ENCODE results near the gene RIMKLA. TPM values are rescaled to one million over a fixed set of nuclear protein-coding genes. Genes with fewer than 3 reads are reported as not detected.

RIMKLA gene
- total RNA-seq, 1 donor, result not detected

GRCh38 chr1:42369471-42369870 is 11.1 kb upstream of the RIMKLA start:
- no peak overlapping the region for H3K4me3 ChIP-seq (ENCODE audit: insufficient read depth, low read length)
- H3K36me3 ChIP-seq (ENCODE audit: insufficient read depth, low read length), result no peaks in the 10 kb centered on the region
- DNase-seq (ENCODE audit: insufficient read length, low spot score, missing footprints), result no peak
- H3K9me3 ChIP-seq (ENCODE audit: low read depth, low read length), result no peaks in the 10 kb centered on the region
- H3K27ac ChIP-seq (ENCODE audit: low read depth, low read length), result no peak overlapping the region
- peaks cover 7% of the 10 kb centered on the region for H3K27me3 ChIP-seq (ENCODE audit: insufficient read depth, low read length)
- H3K79me2 ChIP-seq (ENCODE audit: insufficient read depth, low read length), result no peaks in the 10 kb centered on the region
- TF ChIP-seq CTCF (IDR thresholded peaks at IDR 0.05; ENCODE audit: extremely low read depth, low read depth, low read length), result no peak
- no peaks in the 10 kb centered on the region for H3K4me1 ChIP-seq (ENCODE audit: insufficient read depth, low read length)
- no peak overlapping the region for H2AFZ ChIP-seq (ENCODE audit: low read length)
- H3K4me2 ChIP-seq (ENCODE audit: insufficient read depth, low read length), result no peak overlapping the region
- no peaks in the 10 kb centered on the region for H4K20me1 ChIP-seq (ENCODE audit: insufficient read depth, low read length)

- no peaks in the 10 kb centered on the region for H4K20me1 ChIP-seq (ENCODE audit: insufficient read depth, low read length)
- H3K4me2 ChIP-seq (ENCODE audit: insufficient read depth, low read length), result no peak overlapping the region
- H3K9me3 ChIP-seq (ENCODE audit: low read depth, low read length), result no peaks in the 10 kb centered on the region
- no peak for DNase-seq (ENCODE audit: insufficient read length, low spot score, missing footprints)
- no peak for TF ChIP-seq CTCF (IDR thresholded peaks at IDR 0.05; ENCODE audit: extremely low read depth, low read depth, low read length)
- H3K4me1 ChIP-seq (ENCODE audit: insufficient read depth, low read length), result no peaks in the 10 kb centered on the region
- no peak overlapping the region for H3K4me3 ChIP-seq (ENCODE audit: insufficient read depth, low read length)
- no peak overlapping the region for H3K27ac ChIP-seq (ENCODE audit: low read depth, low read length)
- no peaks in the 10 kb centered on the region for H3K36me3 ChIP-seq (ENCODE audit: insufficient read depth, low read length)
- H2AFZ ChIP-seq (ENCODE audit: low read length), result no peak overlapping the region
- H3K27me3 ChIP-seq (ENCODE audit: insufficient read depth, low read length), result peaks cover 7% of the 10 kb centered on the region
- no peaks in the 10 kb centered on the region for H3K79me2 ChIP-seq (ENCODE audit: insufficient read depth, low read length)
These were observed 9.6 kb upstream of the RIMKLA start for GRCh38 chr1:42370876-42371549.

- H4K20me1 ChIP-seq (ENCODE audit: insufficient read depth, low read length), result no peaks in the 10 kb centered on the region
- no peaks in the 10 kb centered on the region for H3K9me3 ChIP-seq (ENCODE audit: low read depth, low read length)
These were observed 7.8 kb upstream of the RIMKLA start for GRCh38 chr1:42372796-42373195.

More at GRCh38 chr1:42372796-42373195, 7.8 kb upstream of the RIMKLA start:
- H3K79me2 ChIP-seq (ENCODE audit: insufficient read depth, low read length), result no peaks in the 10 kb centered on the region
- TF ChIP-seq CTCF (IDR thresholded peaks at IDR 0.05; ENCODE audit: extremely low read depth, low read depth, low read length), result no peak
- H2AFZ ChIP-seq (ENCODE audit: low read length), result no peak overlapping the region
- DNase-seq (ENCODE audit: insufficient read length, low spot score, missing footprints), result no peak
- H3K36me3 ChIP-seq (ENCODE audit: insufficient read depth, low read length), result no peaks in the 10 kb centered on the region
- peaks cover 11% of the 10 kb centered on the region for H3K27me3 ChIP-seq (ENCODE audit: insufficient read depth, low read length)
- no peak overlapping the region for H3K4me2 ChIP-seq (ENCODE audit: insufficient read depth, low read length)
- no peak overlapping the region for H3K4me3 ChIP-seq (ENCODE audit: insufficient read depth, low read length)
- H3K4me1 ChIP-seq (ENCODE audit: insufficient read depth, low read length), result no peaks in the 10 kb centered on the region
- no peak overlapping the region for H3K27ac ChIP-seq (ENCODE audit: low read depth, low read length)
